K562 (cell line): Measurements from ENCODE around the gene PDCD1. TPM values are rescaled to one million over a fixed set of nuclear protein-coding genes. Genes with fewer than 3 reads are reported as not detected.
A peak's percentile ranks its signal among the peaks of the same experiment; 100 is the strongest.

Source experiments
- ATAC-seq: fragments of 200-7000 bp; cut with Tn5 transposase; 3 replicates; pipeline ENCODE4 v1.9.1; 2020; ENCODE audit warnings: moderate library complexity
- BruUV-seq: library from RNA; stranded (reverse); fragments of 400-500 nt; replicated peaks from 2 replicates; lab custom pipeline; 2021; lab: Mats Ljungman, UMichigan
- CTCF ChIA-PET: fragments of 300-600 bp; formaldehyde crosslinking; extraction: SDS; loops from one replicate; lab custom pipeline; 2021; ENCODE audit warnings: low intra/inter-chr PET ratio; lab: Yijun Ruan, JAX
- POLR2A ChIA-PET: fragments of 300-600, 350-650 bp; sonication (Branson Sonifier 250); formaldehyde crosslinking; extraction: SDS; loops from one replicate; lab custom pipeline; 2021; ENCODE audit warnings: antibody characterized with exemption, inconsistent platforms; lab: Yijun Ruan, JAX
- DNase-seq, 4 experiments: peaks; one replicate each; pipeline versions ENCODE4 v3.0.0 to v3.0.0-alpha.2; 2011 to 2018; ENCODE audit warnings: low spot score in 3 of 4, mixed read lengths in 3 of 4; ENCODE audit errors: extremely low read depth in 1 of 4
- FAIRE-seq: peaks from 2 replicates; lab custom pipeline; 2011; peaks lifted over from hg19 to GRCh38; lab: Jason Lieb, UNC
- H2AFZ ChIP-seq: 2 replicates; pipeline ENCODE4 v1.6.0; 2011; ENCODE audit warnings: low read depth, low read length, control low read depth, inconsistent platforms
- H3K27ac ChIP-seq: fragments of 200-600 bp; 3 replicates; pipeline ENCODE4 v1.8.0; 2011; ENCODE audit warnings: low read depth, mild to moderate bottlenecking, control low read depth, inconsistent platforms, low read length, moderate library complexity, mixed read lengths; ENCODE audit errors: extremely low read depth
- H3K27me3 ChIP-seq, 2 experiments: fragments of 300-600 bp in 1 of 2; 2 replicates in 1 of 2; 3 replicates in 1 of 2; pipeline versions ENCODE4 v1.6.0 to v1.8.0; 2011; ENCODE audit warnings: inconsistent platforms in 2 of 2, low read length in 2 of 2, mild to moderate bottlenecking in 1 of 2, mixed read lengths in 1 of 2, moderate library complexity in 1 of 2; ENCODE audit not compliant: control insufficient read depth in 2 of 2, insufficient read depth in 2 of 2
- H3K36me3 ChIP-seq: fragments of 300-600 bp; 3 replicates; pipeline ENCODE4 v1.8.0; 2011; ENCODE audit warnings: mild to moderate bottlenecking, low read length, inconsistent platforms; ENCODE audit not compliant: control insufficient read depth, insufficient read depth
- H3K4me1 ChIP-seq, 2 experiments: fragments of 200-600 bp in 1 of 2; replicated peaks in 1 of 2; 2 replicates in 1 of 2; 3 replicates in 1 of 2; pipeline versions ENCODE4 v1.5.1 to v1.8.0; 2011; ENCODE audit warnings: inconsistent platforms in 2 of 2, low read length in 2 of 2, mild to moderate bottlenecking in 1 of 2, mixed read lengths in 1 of 2, moderate library complexity in 1 of 2; ENCODE audit not compliant: control insufficient read depth in 2 of 2, insufficient read depth in 2 of 2
- H3K4me2 ChIP-seq: 2 replicates; pipeline ENCODE4 v1.6.1; 2011; ENCODE audit warnings: low read length, control low read depth, inconsistent platforms, mixed read lengths; ENCODE audit not compliant: insufficient read depth
- H3K4me3 ChIP-seq: fragments of 200-600 bp; sonication (generic), shearing (Covaris generic); 2 replicates; pipeline ENCODE4 v1.5.1; 2016; ENCODE audit warnings: control low read depth, inconsistent platforms
- H3K79me2 ChIP-seq: fragments of 200-600 bp; 3 replicates; pipeline ENCODE4 v1.8.0; 2011; ENCODE audit warnings: low read length, inconsistent platforms; ENCODE audit not compliant: control insufficient read depth, insufficient read depth
- H3K9ac ChIP-seq, 2 experiments: 2 replicates each; pipeline versions ENCODE4 v1.6.0 to v1.6.1; 2011; ENCODE audit warnings: low read depth in 2 of 2, low read length in 2 of 2, control low read depth in 1 of 2, inconsistent platforms in 1 of 2, mild to moderate bottlenecking in 1 of 2, mixed read lengths in 1 of 2; ENCODE audit not compliant: insufficient read depth in 1 of 2
- H3K9me1 ChIP-seq: one replicate; pipeline ENCODE4 v1.6.0; 2011; ENCODE audit warnings: inconsistent platforms, mild to moderate bottlenecking, low read length, moderate library complexity; ENCODE audit not compliant: control insufficient read depth, insufficient read depth
- H3K9me3 ChIP-seq: replicated peaks from 2 replicates; pipeline ENCODE4 v1.5.1; 2011; ENCODE audit warnings: low read depth, low read length, inconsistent platforms; ENCODE audit not compliant: control insufficient read depth, insufficient read depth
- H4K20me1 ChIP-seq: replicated peaks from 2 replicates; pipeline ENCODE4 v1.6.1; 2011; ENCODE audit warnings: low read length, inconsistent platforms, mixed read lengths; ENCODE audit not compliant: control insufficient read depth, insufficient read depth
- BRCA1 ChIP-seq, 2 experiments: fragments of 450-650 bp in 1 of 2; sonication (generic) in 1 of 2; formaldehyde crosslinking in 1 of 2; IDR thresholded peaks; 2 replicates each; pipeline versions ENCODE4 v1.5.0 to v1.6.1; 2017 to 2020; ENCODE audit warnings: mild to moderate bottlenecking in 1 of 2, missing genetic modification reagents in 1 of 2
- CREM ChIP-seq: IDR thresholded peaks from 2 replicates; pipeline ENCODE4 v1.6.1; 2014; ENCODE audit warnings: antibody characterized with exemption, low read depth
- ETV1 ChIP-seq: fragments of 450-650 bp; conservative IDR thresholded peaks from 2 replicates; pipeline ENCODE4 v1.6.1; 2016; ENCODE audit warnings: missing genetic modification characterization, control low read depth, low read depth, missing compliant biosample characterization
- HOXB6 ChIP-seq: fragments of 250-450 bp; sonication (Bioruptor Pico); IDR thresholded peaks from 2 replicates; pipeline ENCODE4 v1.5.1; 2022; ENCODE audit warnings: mild to moderate bottlenecking, borderline replicate concordance
- NONO ChIP-seq, 2 experiments: fragments of 200-400 bp in 1 of 2; fragments of 450-650 bp in 1 of 2; formaldehyde crosslinking in 1 of 2; IDR thresholded peaks; 2 replicates each; pipeline ENCODE4 v1.6.1; 2017; ENCODE audit warnings: low read depth in 2 of 2, mild to moderate bottlenecking in 2 of 2, moderate library complexity in 2 of 2, low read length in 1 of 2
- POLR2AphosphoS2 ChIP-seq: IDR thresholded peaks from 2 replicates; pipeline ENCODE4 v1.6.1; 2012; ENCODE audit warnings: low read length, improper control_type of control experiment
- PRDM10 ChIP-seq: fragments of 450-650 bp; IDR thresholded peaks from 2 replicates; pipeline ENCODE4 v1.6.1; 2018; ENCODE audit not compliant: partially characterized antibody
- RBFOX2 ChIP-seq: fragments of 200-400 bp; formaldehyde crosslinking; IDR thresholded peaks from 2 replicates; pipeline ENCODE4 v1.6.1; 2017; ENCODE audit warnings: low read depth, mild to moderate bottlenecking, low read length, moderate library complexity
- STAT5B ChIP-seq: fragments of 250-450 bp; sonication (Bioruptor Pico); IDR thresholded peaks from 2 replicates; pipeline ENCODE4 v1.8.0; 2021; ENCODE audit warnings: mild to moderate bottlenecking, inconsistent platforms
- XRCC4 ChIP-seq: IDR thresholded peaks from one replicate; pipeline ENCODE4 v1.6.1; 2011; ENCODE audit not compliant: insufficient read depth, insufficient read length; ENCODE audit errors: extremely low read depth
- ZC3H4 ChIP-seq: sonication (generic); formaldehyde crosslinking; IDR thresholded peaks from 2 replicates; pipeline ENCODE4 v1.9.0; 2021; ENCODE audit warnings: missing genetic modification reagents, borderline replicate concordance
- WGBS: fragments of 100-300 bp; shearing (Covaris generic); methylation state at CpG from one replicate; pipeline ENCODE4 v1.1.6; 2016; ENCODE audit warnings: low coverage, mixed read lengths; ENCODE audit not compliant: insufficient coverage; ENCODE audit errors: missing lambda C conversion rate; 5-methylcytosine and 5-hydroxymethylcytosine counted together
- in situ Hi-C: fragments of 300-500 bp; cut with MboI; formaldehyde crosslinking; loops from 4 replicates; pipeline ENCODE4 v1.15.0; 2018; ENCODE audit warnings: inconsistent platforms, mixed read lengths
- intact Hi-C: fragments of 100-400 bp; cut with micrococcal nuclease; formaldehyde crosslinking; loops from 2 replicates; pipeline ENCODE4 v1.14.2; 2022
- polyA plus RNA-seq, 8 experiments: library from polyadenylated mRNA; depleted of rRNA in 4 of 8; stranded (reverse) in 5 of 8; unstranded in 3 of 8; fragments of >200 nt; fragmentation: Nextera tagmentation in 2 of 8; fragmentation: Illumina TruSeq in 1 of 8; extraction: Ambion mirVana in 2 of 8; extraction: Trizol in 1 of 8; gene quantifications; 2 replicates each; pipeline versions ENCODE4 v1.2.1 to v1.2.3, GENCODE V29; 2011 to 2014; ENCODE audit warnings: inconsistent platforms in 1 of 8, missing spikeins in 1 of 8
- total RNA-seq, 7 experiments: library from RNA; depleted of rRNA in 6 of 7; stranded (reverse); fragments of >200 nt in 6 of 7; fragmentation: Illumina TruSeq in 2 of 7; extraction: Trizol in 2 of 7; gene quantifications; 2 replicates each; pipeline versions ENCODE4 v1.2.1 to v1.2.3, GENCODE V29; 2011 to 2021; ENCODE audit warnings: low replicate concordance in 1 of 7
- TF ChIP-seq, protein P1 (sequence below): fragments of 450-650 bp; IDR thresholded peaks from 2 replicates; pipeline ENCODE4 v1.6.1; 2016; ENCODE audit warnings: mild to moderate bottlenecking

Gene PDCD1
- total and polyA plus RNA-seq, 9 of the 15 experiments (the other 6 are each of a cell fraction or from before 2014, with no cell fraction given): 0.15 to 2.5 (median 1.0) TPM; not detected in 2

DNA sequence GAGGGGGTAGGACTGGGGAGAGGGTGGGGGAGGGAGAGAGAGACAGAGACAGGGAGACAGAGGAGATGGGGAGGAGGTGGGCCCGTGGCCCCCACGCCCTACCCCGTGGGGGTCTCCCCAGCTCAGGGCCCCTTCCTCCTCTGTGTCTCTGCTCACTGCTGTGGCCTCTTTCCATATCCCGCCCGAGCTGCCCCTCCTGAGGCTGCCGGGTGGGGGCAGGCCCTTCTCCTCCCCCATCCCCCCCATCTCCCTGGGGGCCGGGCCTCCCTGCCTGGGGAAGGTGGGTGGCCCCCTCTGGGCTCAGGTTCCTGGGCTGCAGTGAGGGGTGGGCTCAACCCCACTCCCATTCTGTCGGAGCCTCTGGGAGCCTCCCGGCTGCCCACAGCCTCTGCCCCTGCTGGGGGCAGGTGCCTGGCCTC is 332 bp upstream of the PDCD1 start (continued):
- TF ChIP-seq PRDM10: peak; percentile 92

- ChIA-PET POLR2A (no interaction called here), CTCF (no interaction called here)
- no peaks in the 10 kb centered on the region for H3K36me3 ChIP-seq
- no TSS peak for BruUV-seq
- H3K4me3 ChIP-seq: no peak overlapping the region
- no peak overlapping the region for H2AFZ ChIP-seq
- no peaks in the 10 kb centered on the region for H3K9me1 ChIP-seq
- no peaks in the 10 kb centered on the region for H3K79me2 ChIP-seq
- H3K9ac ChIP-seq: peak overlapping the region in 1 of 2 experiments; percentile 35; a peak in 1 of 4 replicates
- H4K20me1 ChIP-seq: no peaks in the 10 kb centered on the region
- H3K27ac ChIP-seq: no peak overlapping the region
- in situ Hi-C loops (loop anchor here (5.0 kb wide), 1 partner anchor 110 kb away; no protein-coding TSS in a partner anchor), intact Hi-C loops (no loop called here)
- no peaks in the 10 kb centered on the region for H3K9me3 ChIP-seq
- no peak overlapping the region for H3K4me2 ChIP-seq
- TF ChIP-seq, protein P1, sequence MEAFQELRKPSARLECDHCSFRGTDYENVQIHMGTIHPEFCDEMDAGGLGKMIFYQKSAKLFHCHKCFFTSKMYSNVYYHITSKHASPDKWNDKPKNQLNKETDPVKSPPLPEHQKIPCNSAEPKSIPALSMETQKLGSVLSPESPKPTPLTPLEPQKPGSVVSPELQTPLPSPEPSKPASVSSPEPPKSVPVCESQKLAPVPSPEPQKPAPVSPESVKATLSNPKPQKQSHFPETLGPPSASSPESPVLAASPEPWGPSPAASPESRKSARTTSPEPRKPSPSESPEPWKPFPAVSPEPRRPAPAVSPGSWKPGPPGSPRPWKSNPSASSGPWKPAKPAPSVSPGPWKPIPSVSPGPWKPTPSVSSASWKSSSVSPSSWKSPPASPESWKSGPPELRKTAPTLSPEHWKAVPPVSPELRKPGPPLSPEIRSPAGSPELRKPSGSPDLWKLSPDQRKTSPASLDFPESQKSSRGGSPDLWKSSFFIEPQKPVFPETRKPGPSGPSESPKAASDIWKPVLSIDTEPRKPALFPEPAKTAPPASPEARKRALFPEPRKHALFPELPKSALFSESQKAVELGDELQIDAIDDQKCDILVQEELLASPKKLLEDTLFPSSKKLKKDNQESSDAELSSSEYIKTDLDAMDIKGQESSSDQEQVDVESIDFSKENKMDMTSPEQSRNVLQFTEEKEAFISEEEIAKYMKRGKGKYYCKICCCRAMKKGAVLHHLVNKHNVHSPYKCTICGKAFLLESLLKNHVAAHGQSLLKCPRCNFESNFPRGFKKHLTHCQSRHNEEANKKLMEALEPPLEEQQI: no peak
- TF ChIP-seq RBFOX2: no peak
- TF ChIP-seq BRCA1 (IDR thresholded peaks at IDR 0.05): no peak
- no peak for TF ChIP-seq BRCA1 (CRISPR knock-in tag; IDR thresholded peaks at IDR 0.05)
- no peak for TF ChIP-seq NONO (IDR thresholded peaks at IDR 0.05; ENCODE audit: low read depth in 2 of 2, low read length in 1 of 2)
- no peak for TF ChIP-seq CREM
- TF ChIP-seq ZC3H4: no peak
- TF ChIP-seq STAT5B: no peak
- no peak for TF ChIP-seq POLR2AphosphoS2
- TF ChIP-seq XRCC4: no peak
- no peak for TF ChIP-seq ETV1 (tag)
- TF ChIP-seq HOXB6: no peak
- WGBS: 51% methylated on average over 12 of the region's 18 CpGs
- no peak for ATAC-seq
- no peak for FAIRE-seq
- peaks cover 5 to 76% of the 10 kb centered on the region in 2 experiments; a peak in 4 of 5 replicates for H3K4me1 ChIP-seq
- DNase-seq: peak in 1 of 4 experiments; percentile 3
- no peaks in the 10 kb centered on the region for H3K27me3 ChIP-seq
These were observed 1.0 kb downstream of the PDCD1 start for GRCh38 chr2:241857572-241858121.
